H9 (cell line): Measurements from ENCODE around the gene BLTP3A. TPM values are rescaled to one million over a fixed set of nuclear protein-coding genes. Genes with fewer than 3 reads are reported as not detected.

Source experiments
- DNase-seq: peaks from one replicate; pipeline ENCODE4 v3.0.0-alpha.2; 2017
- H2AFZ ChIP-seq: one replicate; pipeline ENCODE4 v1.6.1; 2013; ENCODE audit warnings: mild to moderate bottlenecking, low read length, control low read depth, moderate library complexity
- H2AK5ac ChIP-seq: 2 replicates; pipeline ENCODE4 v1.6.1; 2013; ENCODE audit warnings: low read length, control low read depth, mixed read lengths; ENCODE audit not compliant: insufficient read length
- H2BK120ac ChIP-seq: one replicate; pipeline ENCODE4 v1.6.1; 2013; ENCODE audit warnings: low read depth, mild to moderate bottlenecking, low read length, control low read depth, inconsistent platforms; ENCODE audit not compliant: poor library complexity, severe bottlenecking
- H2BK12ac ChIP-seq: 2 replicates; pipeline ENCODE4 v1.6.1; 2013; ENCODE audit warnings: low read length, control low read depth, mixed read lengths, low read depth; ENCODE audit not compliant: insufficient read length
- H2BK15ac ChIP-seq: 2 replicates; pipeline ENCODE4 v1.6.1; 2013; ENCODE audit warnings: low read depth, low read length, control low read depth
- H2BK20ac ChIP-seq: one replicate; pipeline ENCODE4 v1.6.1; 2013; ENCODE audit warnings: low read depth, mild to moderate bottlenecking, low read length, control low read depth, inconsistent platforms; ENCODE audit not compliant: poor library complexity, severe bottlenecking
- H2BK5ac ChIP-seq: 2 replicates; pipeline ENCODE4 v1.6.1; 2013; ENCODE audit warnings: low read length, control low read depth, mixed read lengths; ENCODE audit not compliant: insufficient read length
- H3K14ac ChIP-seq: 2 replicates; pipeline ENCODE4 v1.6.1; 2013; ENCODE audit warnings: low read length, control low read depth; ENCODE audit not compliant: insufficient read depth
- H3K18ac ChIP-seq: 2 replicates; pipeline ENCODE4 v1.6.1; 2013; ENCODE audit warnings: low read depth, mild to moderate bottlenecking, mixed read lengths, low read length, control low read depth; ENCODE audit not compliant: insufficient read length
- H3K23ac ChIP-seq: 2 replicates; pipeline ENCODE4 v1.6.1; 2013; ENCODE audit warnings: low read length, control low read depth, mixed read lengths, low read depth; ENCODE audit not compliant: insufficient read length
- H3K23me2 ChIP-seq: 2 replicates; pipeline ENCODE4 v1.6.1; 2013; ENCODE audit warnings: low read depth, mild to moderate bottlenecking, mixed read lengths, low read length, control low read depth; ENCODE audit not compliant: insufficient read length, poor library complexity, severe bottlenecking
- H3K27ac ChIP-seq: 2 replicates; pipeline ENCODE4 v1.5.1; 2013; ENCODE audit warnings: low read length, control low read depth, mixed read lengths, low read depth; ENCODE audit not compliant: insufficient read length
- H3K27me3 ChIP-seq: 2 replicates; pipeline ENCODE4 v1.6.1; 2013; ENCODE audit warnings: low read length, control low read depth, inconsistent platforms; ENCODE audit not compliant: insufficient read depth
- H3K4ac ChIP-seq: 2 replicates; pipeline ENCODE4 v1.6.1; 2013; ENCODE audit warnings: low read depth, mild to moderate bottlenecking, control low read depth, inconsistent platforms, low read length, moderate library complexity
- H3K4me1 ChIP-seq: 2 replicates; pipeline ENCODE4 v1.6.1; 2013; ENCODE audit warnings: low read length, control low read depth, inconsistent platforms; ENCODE audit not compliant: insufficient read depth
- H3K4me2 ChIP-seq: 2 replicates; pipeline ENCODE4 v1.6.1; 2013; ENCODE audit warnings: low read length, control low read depth, mixed read lengths; ENCODE audit not compliant: insufficient read length, insufficient read depth
- H3K56ac ChIP-seq: 2 replicates; pipeline ENCODE4 v1.6.1; 2013; ENCODE audit warnings: low read depth, mild to moderate bottlenecking, mixed read lengths, low read length, control low read depth; ENCODE audit not compliant: insufficient read length
- H3K79me1 ChIP-seq: 2 replicates; pipeline ENCODE4 v1.6.1; 2013; ENCODE audit warnings: low read depth, mild to moderate bottlenecking, moderate library complexity, low read length, control low read depth, inconsistent platforms; ENCODE audit not compliant: insufficient read depth, poor library complexity, severe bottlenecking
- H3K79me2 ChIP-seq: 2 replicates; pipeline ENCODE4 v1.6.1; 2013; ENCODE audit warnings: low read length, control low read depth, inconsistent platforms; ENCODE audit not compliant: insufficient read depth
- H3K9ac ChIP-seq: 2 replicates; pipeline ENCODE4 v1.6.1; 2013; ENCODE audit warnings: low read length, control low read depth, mixed read lengths; ENCODE audit not compliant: insufficient read length; ENCODE audit errors: extremely low read depth
- H3K9me3 ChIP-seq: one replicate; pipeline ENCODE4 v1.6.1; 2013; ENCODE audit warnings: low read depth, low read length, inconsistent platforms; ENCODE audit not compliant: control insufficient read depth
- H3T11ph ChIP-seq: one replicate; pipeline ENCODE4 v1.6.1; 2013; ENCODE audit warnings: mild to moderate bottlenecking, low read length, control low read depth, inconsistent platforms
- H4K20me1 ChIP-seq: one replicate; pipeline ENCODE4 v1.6.1; 2013; ENCODE audit not compliant: control insufficient read depth, insufficient read length, insufficient read depth
- H4K5ac ChIP-seq: 2 replicates; pipeline ENCODE4 v1.6.1; 2013; ENCODE audit warnings: low read depth, mild to moderate bottlenecking, mixed read lengths, low read length, control low read depth; ENCODE audit not compliant: insufficient read length
- H4K8ac ChIP-seq: replicated peaks from 2 replicates; pipeline ENCODE4 v1.6.1; 2013; ENCODE audit warnings: low read length, control low read depth, mixed read lengths, low read depth; ENCODE audit not compliant: insufficient read length
- H4K91ac ChIP-seq: 2 replicates; pipeline ENCODE4 v1.6.1; 2013; ENCODE audit warnings: low read depth, mild to moderate bottlenecking, moderate library complexity, mixed read lengths, low read length, control low read depth; ENCODE audit not compliant: insufficient read length
- H3K27ac Mint-ChIP-seq, 3 experiments: 2 replicates in 2 of 3; 3 replicates in 1 of 3; pipeline ENCODE4 v1.8.0; 2020 to 2021; ENCODE audit warnings: mixed read lengths in 3 of 3, mild to moderate bottlenecking in 1 of 3, moderate library complexity in 1 of 3
- H3K27me3 Mint-ChIP-seq: 2 replicates; pipeline ENCODE4 v1.8.0; 2021; ENCODE audit warnings: low read depth, mild to moderate bottlenecking, moderate library complexity, mixed read lengths
- H3K36me3 Mint-ChIP-seq, 3 experiments: 2 replicates in 2 of 3; 3 replicates in 1 of 3; pipeline ENCODE4 v1.8.0; 2020 to 2021; ENCODE audit warnings: low read depth in 3 of 3, mixed read lengths in 3 of 3; ENCODE audit not compliant: insufficient read depth in 1 of 3
- H3K4me1 Mint-ChIP-seq, 2 experiments: 2 replicates each; pipeline ENCODE4 v1.8.0; 2020; ENCODE audit warnings: mixed read lengths in 2 of 2
- H3K4me3 Mint-ChIP-seq, 2 experiments: 2 replicates in 1 of 2; 3 replicates in 1 of 2; pipeline ENCODE4 v1.8.0; 2020 to 2021; ENCODE audit warnings: mild to moderate bottlenecking in 2 of 2, mixed read lengths in 2 of 2, moderate library complexity in 1 of 2
- H3K9me3 Mint-ChIP-seq, 2 experiments: 2 replicates in 1 of 2; 3 replicates in 1 of 2; pipeline ENCODE4 v1.8.0; 2020; ENCODE audit warnings: mild to moderate bottlenecking in 2 of 2, mixed read lengths in 2 of 2, moderate library complexity in 1 of 2
- WGBS: extraction: QIAGEN DNeasy Blood & Tissue Kit; methylation state at CpG from one replicate; pipeline ENCODE4 v1.1.7; 2013; ENCODE audit warnings: missing lambda C conversion rate, low lambda C conversion rate, mixed read lengths; ENCODE audit not compliant: insufficient read length; ENCODE audit errors: extremely low coverage; 5-methylcytosine and 5-hydroxymethylcytosine counted together
- total RNA-seq: library from RNA; stranded (reverse); gene quantifications from 2 replicates; pipeline ENCODE4 v1.2.1, GENCODE V29; 2021
- TF ChIP-seq, protein P1 (sequence below): fragments of 200-600 bp; sonication (generic); conservative IDR thresholded peaks from 3 replicates; pipeline ENCODE4 v1.8.0; 2021; ENCODE audit warnings: antibody characterized with exemption, mild to moderate bottlenecking

The BLTP3A gene
- total RNA-seq, 1 experiment from 2014 or later = 17.8 TPM

DNA sequence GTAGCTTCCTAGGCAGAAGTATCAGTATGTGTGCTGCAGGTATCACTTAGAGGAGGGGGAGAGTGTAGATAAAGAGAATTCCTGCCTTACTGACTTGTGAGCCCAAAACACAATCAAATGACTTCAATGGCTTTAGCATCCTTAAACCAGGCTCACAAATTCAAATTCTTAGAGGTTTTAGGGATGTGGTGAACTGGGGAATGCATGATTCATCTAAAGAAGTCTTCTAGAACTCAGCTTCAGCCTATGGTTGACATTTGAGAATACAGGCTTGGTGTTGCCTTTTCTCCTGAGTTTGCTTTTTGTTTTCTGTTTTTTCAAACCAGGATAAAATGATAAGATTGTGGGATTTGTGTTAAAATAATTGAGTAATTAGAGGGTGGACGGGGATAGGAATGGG, 20.2 kb upstream of the BLTP3A start:
- no peaks in the 10 kb centered on the region for H4K20me1 ChIP-seq
- no peaks in the 10 kb centered on the region for H3K79me2 ChIP-seq
- no peak overlapping the region for H2BK20ac ChIP-seq
- H3K23ac ChIP-seq = no peak overlapping the region
- H3K14ac ChIP-seq = no peak overlapping the region
- Mint-ChIP-seq H3K36me3 (peaks cover 30 to 78% (median 78%) of the 10 kb centered on the region in 3 experiments), H3K4me3 (no peak overlapping the region), H3K27me3 (no peaks in the 10 kb centered on the region), H3K27ac (0 out of 7 replicates have a peak overlapping the region, but pooled peaks of 1 of the 3 experiments have one; percentile 36), H3K9me3 (no peaks in the 10 kb centered on the region), H3K4me1 (no peaks in the 10 kb centered on the region)
- no peak overlapping the region for H3K27ac ChIP-seq
- H3K4me1 ChIP-seq = no peaks in the 10 kb centered on the region
- H2BK15ac ChIP-seq = no peak overlapping the region
- DNase-seq = no peak
- H3K4ac ChIP-seq = no peak overlapping the region
- H2BK12ac ChIP-seq = no peak overlapping the region
- no peak overlapping the region for H3K56ac ChIP-seq
- no peak overlapping the region for H3K9ac ChIP-seq
- H2BK120ac ChIP-seq = no peak overlapping the region
- H3K27me3 ChIP-seq = no peaks in the 10 kb centered on the region
- no peak overlapping the region for H2BK5ac ChIP-seq
- no peaks in the 10 kb centered on the region for H3K79me1 ChIP-seq
- H3K18ac ChIP-seq = no peak overlapping the region
- no peak overlapping the region for H2AK5ac ChIP-seq
- no peaks in the 10 kb centered on the region for H3K23me2 ChIP-seq
- H4K5ac ChIP-seq = no peak overlapping the region
- no peak overlapping the region for H4K8ac ChIP-seq
- no peak overlapping the region for H4K91ac ChIP-seq
- 100% methylated on average over 1 of the region's 1 CpG for WGBS
- no peak overlapping the region for H2AFZ ChIP-seq
- no peaks in the 10 kb centered on the region for H3K9me3 ChIP-seq
- H3K4me2 ChIP-seq = no peak overlapping the region
- TF ChIP-seq, protein P1, sequence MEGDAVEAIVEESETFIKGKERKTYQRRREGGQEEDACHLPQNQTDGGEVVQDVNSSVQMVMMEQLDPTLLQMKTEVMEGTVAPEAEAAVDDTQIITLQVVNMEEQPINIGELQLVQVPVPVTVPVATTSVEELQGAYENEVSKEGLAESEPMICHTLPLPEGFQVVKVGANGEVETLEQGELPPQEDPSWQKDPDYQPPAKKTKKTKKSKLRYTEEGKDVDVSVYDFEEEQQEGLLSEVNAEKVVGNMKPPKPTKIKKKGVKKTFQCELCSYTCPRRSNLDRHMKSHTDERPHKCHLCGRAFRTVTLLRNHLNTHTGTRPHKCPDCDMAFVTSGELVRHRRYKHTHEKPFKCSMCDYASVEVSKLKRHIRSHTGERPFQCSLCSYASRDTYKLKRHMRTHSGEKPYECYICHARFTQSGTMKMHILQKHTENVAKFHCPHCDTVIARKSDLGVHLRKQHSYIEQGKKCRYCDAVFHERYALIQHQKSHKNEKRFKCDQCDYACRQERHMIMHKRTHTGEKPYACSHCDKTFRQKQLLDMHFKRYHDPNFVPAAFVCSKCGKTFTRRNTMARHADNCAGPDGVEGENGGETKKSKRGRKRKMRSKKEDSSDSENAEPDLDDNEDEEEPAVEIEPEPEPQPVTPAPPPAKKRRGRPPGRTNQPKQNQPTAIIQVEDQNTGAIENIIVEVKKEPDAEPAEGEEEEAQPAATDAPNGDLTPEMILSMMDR = no peak
- no peak overlapping the region for H3T11ph ChIP-seq
